GM12878 (cell line): ENCODE measurements around the gene PRDM15. TPM values are rescaled to one million over a fixed set of nuclear protein-coding genes. Genes with fewer than 3 reads are reported as not detected.

Experiments
- ATAC-seq: fragments of 200-7000 bp; cut with Tn5 transposase; 3 replicates; pipeline ENCODE4 v1.9.1; 2020; ENCODE audit warnings: mild to moderate bottlenecking, moderate library complexity
- BruUV-seq: library from RNA; stranded (reverse); fragments of 400-500 nt; replicated peaks from 2 replicates; lab custom pipeline; 2021; lab: Mats Ljungman, UMichigan
- CTCF ChIA-PET: fragments of 300-600 bp; sonication (Branson Sonifier 250); formaldehyde crosslinking; extraction: SDS; loops from one replicate; lab custom pipeline; 2021; ENCODE audit warnings: inconsistent platforms; lab: Yijun Ruan, JAX
- POLR2A ChIA-PET: fragments of 350-600 bp; formaldehyde crosslinking; extraction: SDS; loops from one replicate; lab custom pipeline; 2021; ENCODE audit warnings: inconsistent platforms; lab: Charles Lee
- RAD21 ChIA-PET: fragments of 300-600 bp; sonication (Branson Sonifier 250); formaldehyde crosslinking; loops from one replicate; lab custom pipeline; 2023; ENCODE audit warnings: antibody characterized with exemption; ENCODE audit not compliant: unreplicated experiment; lab: Charles Lee
- SMC1A ChIA-PET: fragments of 300-600 bp; sonication (Branson Sonifier 250); formaldehyde crosslinking; loops from one replicate; lab custom pipeline; 2023; ENCODE audit not compliant: unreplicated experiment, uncharacterized antibody; lab: Charles Lee
- DNase-seq: peaks from one replicate; pipeline ENCODE4 v3.0.0-alpha.2; 2011; ENCODE audit warnings: low read depth, low spot score
- FAIRE-seq: peaks from 3 replicates; lab custom pipeline; 2011; peaks lifted over from hg19 to GRCh38; lab: Jason Lieb, UNC
- H2AFZ ChIP-seq: 2 replicates; pipeline ENCODE4 v1.6.0; 2011; ENCODE audit warnings: low read depth, low read length, control low read depth; ENCODE audit not compliant: control insufficient read depth
- H3K27ac ChIP-seq: 2 replicates; pipeline ENCODE4 v1.5.1; 2011; ENCODE audit warnings: control low read depth; ENCODE audit not compliant: control insufficient read depth, insufficient read depth
- H3K27me3 ChIP-seq, 2 experiments: replicated peaks in 1 of 2; 2 replicates each; pipeline versions ENCODE4 v1.6.0 to v1.6.1; 2011; ENCODE audit warnings: low read length in 1 of 2; ENCODE audit not compliant: control insufficient read depth in 2 of 2, insufficient read depth in 2 of 2
- H3K36me3 ChIP-seq, 2 experiments: 2 replicates each; pipeline ENCODE4 v1.5.1; 2011; ENCODE audit warnings: low read length in 1 of 2; ENCODE audit not compliant: control insufficient read depth in 2 of 2, insufficient read depth in 2 of 2
- H3K4me1 ChIP-seq: 2 replicates; pipeline ENCODE4 v1.6.1; 2011; ENCODE audit warnings: mild to moderate bottlenecking, low read length, moderate library complexity, mixed read lengths; ENCODE audit not compliant: control insufficient read depth, insufficient read depth
- H3K4me2 ChIP-seq: 2 replicates; pipeline ENCODE4 v1.6.0; 2011; ENCODE audit warnings: control low read depth; ENCODE audit not compliant: control insufficient read depth, insufficient read depth
- H3K4me3 ChIP-seq: fragments of 200-600 bp; sonication (generic); 2 replicates; pipeline ENCODE4 v1.5.1; 2016
- H3K79me2 ChIP-seq: 2 replicates; pipeline ENCODE4 v1.6.0; 2011; ENCODE audit warnings: low read length; ENCODE audit not compliant: control insufficient read depth, insufficient read depth
- H3K9ac ChIP-seq: 2 replicates; pipeline ENCODE4 v1.8.0; 2011; ENCODE audit warnings: low read length, control low read depth, mixed read lengths; ENCODE audit not compliant: control insufficient read depth, insufficient read depth
- H3K9me3 ChIP-seq: replicated peaks from 3 replicates; pipeline ENCODE4 v1.5.1; 2011; ENCODE audit warnings: mild to moderate bottlenecking, low read length; ENCODE audit not compliant: control insufficient read depth, insufficient read depth
- H4K20me1 ChIP-seq: 2 replicates; pipeline ENCODE4 v1.6.0; 2011; ENCODE audit not compliant: control insufficient read depth, insufficient read depth
- BHLHE40 ChIP-seq, 2 experiments: fragments of 450-650 bp in 1 of 2; IDR thresholded peaks; 2 replicates each; pipeline ENCODE4 v1.6.1; 2011 to 2017; ENCODE audit warnings: low read depth in 2 of 2, borderline replicate concordance in 1 of 2, improper control_type of control experiment in 1 of 2, low read length in 1 of 2, mild to moderate bottlenecking in 1 of 2
- NR2F1 ChIP-seq: fragments of 450-650 bp; conservative IDR thresholded peaks from 2 replicates; pipeline ENCODE4 v1.6.1; 2017; ENCODE audit warnings: mild to moderate bottlenecking
- SIX5 ChIP-seq: IDR thresholded peaks from 2 replicates; pipeline ENCODE4 v1.6.1; 2011; ENCODE audit warnings: mild to moderate bottlenecking, low read depth, low read length, moderate library complexity; ENCODE audit not compliant: severe bottlenecking
- WGBS: methylation state at CpG from one replicate; pipeline ENCODE4 v1.1.6; 2016; ENCODE audit warnings: low lambda C conversion rate; ENCODE audit not compliant: insufficient replicate concordance, insufficient coverage; ENCODE audit errors: missing lambda C conversion rate; 5-methylcytosine and 5-hydroxymethylcytosine counted together
- in situ Hi-C: fragments of 300-500 bp; cut with MboI; formaldehyde crosslinking; loops from 9 replicates; pipeline ENCODE4 v1.14.3; 2018; ENCODE audit warnings: mixed read lengths
- intact Hi-C: fragments of 100-400 bp; cut with micrococcal nuclease; formaldehyde crosslinking; loops from one replicate; pipeline ENCODE4 v1.14.2; 2022; ENCODE audit not compliant: unreplicated experiment
- polyA plus RNA-seq, 11 experiments: library from polyadenylated mRNA; depleted of rRNA in 4 of 11; unstranded in 6 of 11; stranded (reverse) in 5 of 11; fragments of >200 nt; fragmentation: Nextera tagmentation in 4 of 11; fragmentation: Illumina TruSeq in 1 of 11; extraction: Ambion mirVana in 4 of 11; extraction: Trizol in 1 of 11; gene quantifications; 1 replicate in 1 of 11; 2 replicates in 10 of 11; pipeline versions ENCODE4 v1.2.1 to v1.2.3, GENCODE V29; 2011 to 2016; ENCODE audit warnings: inconsistent platforms in 2 of 11, missing spikeins in 2 of 11, low read depth in 1 of 11
- total RNA-seq, 4 experiments: library from RNA; depleted of rRNA in 3 of 4; stranded (reverse); fragments of >200 nt in 3 of 4; fragmentation: Illumina TruSeq in 1 of 4; extraction: Trizol in 1 of 4; gene quantifications; 2 replicates each; pipeline versions ENCODE4 v1.2.1 to v1.2.3, GENCODE V29; 2013 to 2021
- TF ChIP-seq, protein P1 (sequence below): IDR thresholded peaks from 2 replicates; pipeline ENCODE4 v1.6.1; 2012; ENCODE audit warnings: low read depth, low read length, improper control_type of control experiment
- TF ChIP-seq, protein P2 (sequence below): fragments of 450-650 bp; IDR thresholded peaks from 2 replicates; pipeline ENCODE4 v1.6.1; 2016; ENCODE audit warnings: mild to moderate bottlenecking, moderate library complexity, borderline replicate concordance
- TF ChIP-seq, protein P3 (sequence below): IDR thresholded peaks from 2 replicates; pipeline ENCODE4 v1.6.1; 2011; ENCODE audit warnings: borderline replicate concordance, low read depth, mild to moderate bottlenecking, moderate library complexity, low read length; ENCODE audit not compliant: insufficient read depth, poor library complexity, severe bottlenecking

Gene PRDM15
- total and polyA plus RNA-seq, 10 of the 15 experiments (the other 5 are each of a cell fraction or from before 2014, with no cell fraction given), result 2.2 to 16.0 (median 8.6) TPM

DNA sequence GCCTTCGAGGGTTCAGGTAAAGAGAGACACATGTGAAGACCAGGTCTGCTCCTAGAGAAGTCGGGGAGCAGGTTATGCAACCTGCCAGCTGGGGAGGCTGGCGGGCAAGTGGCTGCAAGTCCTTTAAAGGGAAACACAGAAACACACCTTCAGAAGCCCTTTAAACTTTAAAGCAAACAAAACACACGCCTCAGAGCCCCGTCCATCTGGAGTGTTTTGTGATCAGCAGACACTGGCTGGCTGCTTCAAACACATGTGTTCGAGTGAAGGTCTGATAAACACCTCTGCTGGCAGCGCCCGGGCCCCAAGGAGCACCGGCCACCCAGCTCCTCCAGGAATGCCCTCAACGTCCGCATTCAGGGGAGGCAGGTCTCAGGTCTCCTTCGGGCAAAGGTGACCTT lies 127.5 kb downstream of the PRDM15 start:
- Histone ChIP-seq H3K4me3 (no peak overlapping the region), H3K9me3 (no peaks in the 10 kb centered on the region), H3K27ac (no peak overlapping the region), H3K36me3 (no peaks in the 10 kb centered on the region), H2AFZ (no peak overlapping the region), H3K4me2 (no peak overlapping the region), H3K27me3 (no peaks in the 10 kb centered on the region; a peak in 1 of 4 replicates), H3K4me1 (no peaks in the 10 kb centered on the region), H3K79me2 (no peaks in the 10 kb centered on the region), H3K9ac (no peak overlapping the region)
- in situ Hi-C loops (no loop called here), intact Hi-C loops (no loop called here)
- no TSS peak for BruUV-seq
- POLR2A ChIA-PET, result no interaction called here
- WGBS, result 24% methylated on average over 12 of the region's 12 CpGs
- FAIRE-seq (no peak), ATAC-seq (no peak), DNase-seq (no peak)
- RAD21 ChIA-PET, result interaction anchor here (1.4 kb wide), 1 partner anchor 17 kb away, joined by 3 read pairs; no protein-coding TSS in a partner anchor
- CTCF ChIA-PET, result interaction anchor here (0.9 kb wide), 1 partner anchor 17 kb away, joined by 3 read pairs; no protein-coding TSS in a partner anchor
- SMC1A ChIA-PET, result no interaction called here
- TF ChIP-seq NR2F1 (no peak), SIX5 (no peak), BHLHE40 (IDR thresholded peaks at IDR 0.05; ENCODE audit: borderline replicate concordance in 1 of 2, low read depth in 2 of 2, low read length in 1 of 2) (no peak)
- TF ChIP-seq, protein P1, sequence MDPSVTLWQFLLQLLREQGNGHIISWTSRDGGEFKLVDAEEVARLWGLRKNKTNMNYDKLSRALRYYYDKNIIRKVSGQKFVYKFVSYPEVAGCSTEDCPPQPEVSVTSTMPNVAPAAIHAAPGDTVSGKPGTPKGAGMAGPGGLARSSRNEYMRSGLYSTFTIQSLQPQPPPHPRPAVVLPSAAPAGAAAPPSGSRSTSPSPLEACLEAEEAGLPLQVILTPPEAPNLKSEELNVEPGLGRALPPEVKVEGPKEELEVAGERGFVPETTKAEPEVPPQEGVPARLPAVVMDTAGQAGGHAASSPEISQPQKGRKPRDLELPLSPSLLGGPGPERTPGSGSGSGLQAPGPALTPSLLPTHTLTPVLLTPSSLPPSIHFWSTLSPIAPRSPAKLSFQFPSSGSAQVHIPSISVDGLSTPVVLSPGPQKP, result no peak
- TF ChIP-seq, protein P2, sequence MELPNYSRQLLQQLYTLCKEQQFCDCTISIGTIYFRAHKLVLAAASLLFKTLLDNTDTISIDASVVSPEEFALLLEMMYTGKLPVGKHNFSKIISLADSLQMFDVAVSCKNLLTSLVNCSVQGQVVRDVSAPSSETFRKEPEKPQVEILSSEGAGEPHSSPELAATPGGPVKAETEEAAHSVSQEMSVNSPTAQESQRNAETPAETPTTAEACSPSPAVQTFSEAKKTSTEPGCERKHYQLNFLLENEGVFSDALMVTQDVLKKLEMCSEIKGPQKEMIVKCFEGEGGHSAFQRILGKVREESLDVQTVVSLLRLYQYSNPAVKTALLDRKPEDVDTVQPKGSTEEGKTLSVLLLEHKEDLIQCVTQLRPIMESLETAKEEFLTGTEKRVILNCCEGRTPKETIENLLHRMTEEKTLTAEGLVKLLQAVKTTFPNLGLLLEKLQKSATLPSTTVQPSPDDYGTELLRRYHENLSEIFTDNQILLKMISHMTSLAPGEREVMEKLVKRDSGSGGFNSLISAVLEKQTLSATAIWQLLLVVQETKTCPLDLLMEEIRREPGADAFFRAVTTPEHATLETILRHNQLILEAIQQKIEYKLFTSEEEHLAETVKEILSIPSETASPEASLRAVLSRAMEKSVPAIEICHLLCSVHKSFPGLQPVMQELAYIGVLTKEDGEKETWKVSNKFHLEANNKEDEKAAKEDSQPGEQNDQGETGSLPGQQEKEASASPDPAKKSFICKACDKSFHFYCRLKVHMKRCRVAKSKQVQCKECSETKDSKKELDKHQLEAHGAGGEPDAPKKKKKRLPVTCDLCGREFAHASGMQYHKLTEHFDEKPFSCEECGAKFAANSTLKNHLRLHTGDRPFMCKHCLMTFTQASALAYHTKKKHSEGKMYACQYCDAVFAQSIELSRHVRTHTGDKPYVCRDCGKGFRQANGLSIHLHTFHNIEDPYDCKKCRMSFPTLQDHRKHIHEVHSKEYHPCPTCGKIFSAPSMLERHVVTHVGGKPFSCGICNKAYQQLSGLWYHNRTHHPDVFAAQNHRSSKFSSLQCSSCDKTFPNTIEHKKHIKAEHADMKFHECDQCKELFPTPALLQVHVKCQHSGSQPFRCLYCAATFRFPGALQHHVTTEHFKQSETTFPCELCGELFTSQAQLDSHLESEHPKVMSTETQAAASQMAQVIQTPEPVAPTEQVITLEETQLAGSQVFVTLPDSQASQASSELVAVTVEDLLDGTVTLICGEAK, result no peak
- TF ChIP-seq, protein P3, sequence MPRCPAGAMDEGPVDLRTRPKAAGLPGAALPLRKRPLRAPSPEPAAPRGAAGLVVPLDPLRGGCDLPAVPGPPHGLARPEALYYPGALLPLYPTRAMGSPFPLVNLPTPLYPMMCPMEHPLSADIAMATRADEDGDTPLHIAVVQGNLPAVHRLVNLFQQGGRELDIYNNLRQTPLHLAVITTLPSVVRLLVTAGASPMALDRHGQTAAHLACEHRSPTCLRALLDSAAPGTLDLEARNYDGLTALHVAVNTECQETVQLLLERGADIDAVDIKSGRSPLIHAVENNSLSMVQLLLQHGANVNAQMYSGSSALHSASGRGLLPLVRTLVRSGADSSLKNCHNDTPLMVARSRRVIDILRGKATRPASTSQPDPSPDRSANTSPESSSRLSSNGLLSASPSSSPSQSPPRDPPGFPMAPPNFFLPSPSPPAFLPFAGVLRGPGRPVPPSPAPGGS, result no peak
- TF ChIP-seq, all 136 proteins: peak for 0
- no peaks in the 10 kb centered on the region for H4K20me1 ChIP-seq
